Suprapubic skin (tissue), 3 donors: Measurements from ENCODE around the gene MEIS1.

Experiments
- POLR2AphosphoS5 ChIP-seq, 3 donors: sonication (generic); formaldehyde crosslinking; IDR thresholded peaks; one replicate each; pipeline ENCODE4 v1.6.1; 2017; ENCODE audit warnings: antibody characterized with exemption in 3 of 3
- TF ChIP-seq, protein P1 (sequence below), 2 donors: fragments of 200-600 bp in 1 of 2; fragments of 450-650 bp in 1 of 2; sonication (generic) in 1 of 2; IDR thresholded peaks; one replicate each; pipeline ENCODE4 v1.5.1; 2016 to 2019; ENCODE audit warnings: antibody characterized with exemption in 2 of 2, mild to moderate bottlenecking in 1 of 2, moderate library complexity in 1 of 2

DNA sequence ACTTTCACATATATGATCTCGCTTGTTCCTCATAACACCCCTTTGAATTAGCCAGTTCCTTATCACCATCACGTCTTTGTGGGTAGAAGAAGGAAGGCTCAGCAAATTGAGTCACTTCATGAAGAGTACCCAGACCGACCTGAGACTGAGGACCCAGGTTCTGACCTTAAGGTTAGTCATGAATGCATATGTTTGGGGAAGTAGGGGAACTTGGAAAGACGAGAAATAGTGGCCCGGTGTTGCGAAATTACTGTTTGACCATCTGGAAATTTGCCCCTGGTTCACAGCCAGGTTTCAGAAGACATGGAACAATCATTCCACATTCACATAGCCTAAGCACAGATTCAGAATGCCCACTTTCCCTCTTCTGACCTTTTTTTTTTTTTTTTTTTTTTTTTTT, 59.8 kb downstream of the MEIS1 start:
- TF ChIP-seq, protein P1, sequence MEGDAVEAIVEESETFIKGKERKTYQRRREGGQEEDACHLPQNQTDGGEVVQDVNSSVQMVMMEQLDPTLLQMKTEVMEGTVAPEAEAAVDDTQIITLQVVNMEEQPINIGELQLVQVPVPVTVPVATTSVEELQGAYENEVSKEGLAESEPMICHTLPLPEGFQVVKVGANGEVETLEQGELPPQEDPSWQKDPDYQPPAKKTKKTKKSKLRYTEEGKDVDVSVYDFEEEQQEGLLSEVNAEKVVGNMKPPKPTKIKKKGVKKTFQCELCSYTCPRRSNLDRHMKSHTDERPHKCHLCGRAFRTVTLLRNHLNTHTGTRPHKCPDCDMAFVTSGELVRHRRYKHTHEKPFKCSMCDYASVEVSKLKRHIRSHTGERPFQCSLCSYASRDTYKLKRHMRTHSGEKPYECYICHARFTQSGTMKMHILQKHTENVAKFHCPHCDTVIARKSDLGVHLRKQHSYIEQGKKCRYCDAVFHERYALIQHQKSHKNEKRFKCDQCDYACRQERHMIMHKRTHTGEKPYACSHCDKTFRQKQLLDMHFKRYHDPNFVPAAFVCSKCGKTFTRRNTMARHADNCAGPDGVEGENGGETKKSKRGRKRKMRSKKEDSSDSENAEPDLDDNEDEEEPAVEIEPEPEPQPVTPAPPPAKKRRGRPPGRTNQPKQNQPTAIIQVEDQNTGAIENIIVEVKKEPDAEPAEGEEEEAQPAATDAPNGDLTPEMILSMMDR (IDR thresholded peaks at IDR 0.05), result no peak
- TF ChIP-seq POLR2AphosphoS5 (IDR thresholded peaks at IDR 0.05), result no peak
